NB4 (cell line): Measurements from ENCODE around the gene CEP120.

Source experiments
- DNase-seq: peaks from one replicate; pipeline ENCODE4 v3.0.0; 2010; ENCODE audit warnings: low read depth
- H3K4me3 ChIP-seq: one replicate; pipeline ENCODE4 v1.5.1; 2011; ENCODE audit warnings: mild to moderate bottlenecking, low read depth, low read length, moderate library complexity
- MYC ChIP-seq: IDR thresholded peaks from 2 replicates; pipeline ENCODE4 v1.6.1; 2011; ENCODE audit warnings: low read depth, low read length
- POLR2A ChIP-seq: IDR thresholded peaks from 2 replicates; pipeline ENCODE4 v1.6.1; 2011; ENCODE audit warnings: mild to moderate bottlenecking; ENCODE audit not compliant: insufficient read length; ENCODE audit errors: extremely low read depth
- TF ChIP-seq, protein P1 (sequence below): IDR thresholded peaks from one replicate; pipeline ENCODE4 v1.5.1; 2012; ENCODE audit warnings: low read depth, low read length
- TF ChIP-seq, protein P2 (sequence below): IDR thresholded peaks from 2 replicates; pipeline ENCODE4 v1.6.1; 2011; ENCODE audit warnings: low read depth, low read length

The CEP120 gene

DNA sequence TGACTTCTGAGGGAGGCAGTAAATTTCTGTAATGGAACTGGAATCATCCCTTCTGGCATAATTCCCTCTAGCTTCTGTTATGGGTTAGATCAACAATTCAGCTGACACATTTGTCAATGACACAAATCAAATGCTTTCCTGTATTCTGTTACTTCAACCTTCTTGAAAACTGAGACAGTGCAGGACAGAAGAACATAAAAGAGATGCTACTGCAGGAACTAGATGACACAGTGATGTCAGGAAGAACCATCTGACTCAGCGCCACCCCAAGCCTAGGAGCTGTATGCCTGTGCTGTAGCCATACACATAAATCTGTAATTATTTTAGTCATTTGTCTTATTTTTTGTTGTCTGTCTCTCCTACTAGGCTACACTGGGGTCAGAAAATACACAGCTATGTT, 18.2 kb upstream of the CEP120 start:
- DNase-seq = no peak
- TF ChIP-seq, protein P1, sequence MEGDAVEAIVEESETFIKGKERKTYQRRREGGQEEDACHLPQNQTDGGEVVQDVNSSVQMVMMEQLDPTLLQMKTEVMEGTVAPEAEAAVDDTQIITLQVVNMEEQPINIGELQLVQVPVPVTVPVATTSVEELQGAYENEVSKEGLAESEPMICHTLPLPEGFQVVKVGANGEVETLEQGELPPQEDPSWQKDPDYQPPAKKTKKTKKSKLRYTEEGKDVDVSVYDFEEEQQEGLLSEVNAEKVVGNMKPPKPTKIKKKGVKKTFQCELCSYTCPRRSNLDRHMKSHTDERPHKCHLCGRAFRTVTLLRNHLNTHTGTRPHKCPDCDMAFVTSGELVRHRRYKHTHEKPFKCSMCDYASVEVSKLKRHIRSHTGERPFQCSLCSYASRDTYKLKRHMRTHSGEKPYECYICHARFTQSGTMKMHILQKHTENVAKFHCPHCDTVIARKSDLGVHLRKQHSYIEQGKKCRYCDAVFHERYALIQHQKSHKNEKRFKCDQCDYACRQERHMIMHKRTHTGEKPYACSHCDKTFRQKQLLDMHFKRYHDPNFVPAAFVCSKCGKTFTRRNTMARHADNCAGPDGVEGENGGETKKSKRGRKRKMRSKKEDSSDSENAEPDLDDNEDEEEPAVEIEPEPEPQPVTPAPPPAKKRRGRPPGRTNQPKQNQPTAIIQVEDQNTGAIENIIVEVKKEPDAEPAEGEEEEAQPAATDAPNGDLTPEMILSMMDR = no peak
- TF ChIP-seq MYC (no peak), POLR2A (no peak)
- TF ChIP-seq, protein P2, sequence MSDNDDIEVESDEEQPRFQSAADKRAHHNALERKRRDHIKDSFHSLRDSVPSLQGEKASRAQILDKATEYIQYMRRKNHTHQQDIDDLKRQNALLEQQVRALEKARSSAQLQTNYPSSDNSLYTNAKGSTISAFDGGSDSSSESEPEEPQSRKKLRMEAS = no peak
- no peak overlapping the region for H3K4me3 ChIP-seq

DNA sequence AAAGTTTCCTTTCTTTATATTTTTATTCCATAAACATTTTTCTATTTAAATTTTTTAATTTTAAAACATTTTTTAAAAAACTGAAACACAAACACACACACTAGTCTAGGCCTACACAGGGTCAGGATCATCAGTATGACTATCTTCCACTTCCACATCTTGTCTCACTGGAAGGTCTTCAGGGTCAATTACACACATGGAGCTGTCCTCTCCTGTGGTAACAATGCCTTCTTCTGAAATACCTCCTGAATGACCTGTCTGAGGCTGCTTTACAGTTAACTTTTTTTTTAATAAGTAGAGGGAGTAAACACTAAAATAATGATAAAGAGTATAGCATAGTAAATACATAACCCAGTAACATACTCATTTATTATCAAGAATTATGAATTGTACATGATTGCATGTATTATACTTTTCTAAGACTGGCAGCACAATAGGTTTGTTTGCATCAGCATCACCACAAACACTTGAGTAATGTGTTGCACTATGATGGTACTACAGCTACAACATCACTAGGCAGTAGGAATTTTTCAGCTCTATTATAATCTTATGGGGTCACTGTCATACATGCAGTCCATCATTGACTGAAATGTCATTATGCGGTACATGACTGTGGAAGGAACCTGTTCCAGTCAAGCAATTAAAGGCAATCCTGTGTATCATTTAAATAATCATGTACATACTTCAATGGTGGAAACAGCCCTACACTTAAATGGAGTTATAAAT, 17.4 kb upstream of the CEP120 start:
- TF ChIP-seq, protein P2 = no peak
- TF ChIP-seq POLR2A = no peak
- no peak for DNase-seq
- H3K4me3 ChIP-seq = no peak overlapping the region

DNA sequence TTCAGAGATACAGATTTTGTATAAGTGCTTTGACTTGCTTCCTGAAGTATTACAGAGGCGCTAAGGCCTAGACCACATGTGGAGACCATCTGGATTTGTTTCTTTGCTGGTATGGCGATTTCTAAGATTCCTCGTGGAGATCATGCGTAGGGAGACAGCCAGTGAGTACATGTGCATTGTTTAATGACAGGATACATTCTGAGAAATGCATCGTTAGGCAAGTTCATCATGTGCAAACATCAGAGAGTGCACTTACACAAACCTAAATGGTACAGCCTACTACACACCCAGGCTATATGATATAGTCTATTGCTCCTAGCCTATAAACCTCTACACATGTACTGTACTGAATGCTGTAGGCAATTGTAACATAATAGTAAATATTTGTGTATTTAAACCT, 16.5 kb upstream of the CEP120 start:
- DNase-seq = no peak
- no peak for TF ChIP-seq MYC
- TF ChIP-seq, protein P2 = no peak
- TF ChIP-seq, protein P1 = no peak
- TF ChIP-seq POLR2A = no peak
- no peak overlapping the region for H3K4me3 ChIP-seq

DNA sequence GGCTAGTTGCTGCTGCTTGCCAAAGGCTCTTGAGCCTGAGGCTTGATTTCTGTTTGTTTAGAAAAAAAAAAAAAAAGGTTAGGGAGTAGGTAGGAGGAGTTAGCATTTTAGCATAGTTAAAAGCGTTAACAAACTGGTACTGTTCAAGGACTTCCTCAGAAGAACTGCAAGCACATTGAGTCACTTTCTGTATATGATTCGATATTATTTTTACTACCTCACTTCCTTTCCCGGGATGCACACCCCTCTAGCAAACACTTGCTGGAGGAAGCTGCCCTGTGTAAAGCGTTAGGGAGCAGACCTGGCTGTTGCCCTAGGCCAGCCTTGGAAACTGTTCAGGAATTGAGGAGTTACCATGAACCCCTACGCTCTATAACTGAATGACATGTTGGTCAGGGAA, 15.7 kb upstream of the CEP120 start:
- TF ChIP-seq MYC = no peak
- TF ChIP-seq POLR2A = no peak
- DNase-seq = no peak
- no peak overlapping the region for H3K4me3 ChIP-seq

DNA sequence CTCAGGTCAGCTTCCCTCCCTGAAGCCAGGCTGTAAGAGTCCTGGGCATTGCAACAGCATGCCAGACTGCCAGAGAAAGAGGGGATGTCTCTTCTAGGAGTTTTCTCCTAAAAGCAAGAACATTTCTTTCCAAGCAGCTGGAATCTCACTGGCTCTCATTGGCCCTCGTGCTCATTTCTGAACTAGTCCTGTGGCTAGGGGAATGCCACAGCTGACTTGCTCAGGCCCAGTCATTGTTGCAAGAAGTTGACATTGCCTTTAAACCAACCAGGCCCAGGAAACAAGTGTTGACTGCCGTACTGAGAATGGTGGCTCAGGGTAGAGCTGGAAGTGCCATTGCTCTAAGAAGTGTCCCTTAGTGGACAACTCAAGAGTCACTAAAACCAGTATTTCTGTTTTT, 15.0 kb upstream of the CEP120 start:
- TF ChIP-seq, protein P2 = no peak
- TF ChIP-seq, protein P1 = no peak
- TF ChIP-seq MYC (no peak), POLR2A (no peak)
- no peak for DNase-seq

DNA sequence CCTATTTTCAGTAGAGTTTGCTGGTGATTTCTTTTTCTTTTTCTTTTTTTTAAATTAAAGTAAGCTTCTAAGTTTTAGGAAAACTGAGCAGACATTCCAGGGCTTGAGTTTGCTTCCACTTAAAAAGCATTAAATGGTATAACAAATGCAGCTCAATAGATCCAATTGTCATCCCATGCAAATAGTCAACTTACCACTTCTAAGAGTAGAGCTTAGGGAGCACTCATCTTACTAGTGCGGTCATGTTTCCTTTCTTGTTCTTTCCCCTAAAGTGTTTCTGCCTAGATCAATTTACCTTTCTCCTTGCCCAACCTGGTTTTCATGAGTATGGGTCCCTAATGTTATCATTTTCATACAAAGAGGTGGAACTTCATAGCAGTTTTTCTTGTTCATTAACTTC, 13.0 kb upstream of the CEP120 start:
- DNase-seq = no peak
- TF ChIP-seq MYC = no peak
- TF ChIP-seq, protein P2 = no peak
- TF ChIP-seq POLR2A = no peak
- TF ChIP-seq, protein P1 = no peak
- no peak overlapping the region for H3K4me3 ChIP-seq

More for the DNA sequence above, 15.0 kb upstream of the CEP120 start:
- H3K4me3 ChIP-seq = no peak overlapping the region

DNA sequence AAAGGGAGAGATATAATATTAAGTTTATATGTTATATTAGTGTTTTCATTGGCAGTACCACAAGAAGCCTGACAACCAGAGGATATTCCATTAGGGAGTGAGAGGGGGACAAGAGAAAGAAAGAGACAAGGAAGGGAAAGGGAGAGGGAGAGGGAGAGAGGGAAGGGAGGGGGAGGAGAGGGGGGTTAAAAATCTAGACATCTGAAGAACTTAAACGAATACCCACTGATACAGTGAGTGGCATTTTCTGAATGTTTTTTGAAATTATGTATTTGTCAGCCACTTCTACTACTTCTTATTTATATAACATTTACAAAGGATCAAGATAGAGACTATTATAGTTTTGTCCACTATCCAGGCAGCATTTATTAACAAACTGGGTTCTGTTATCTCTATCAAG, 11.6 kb upstream of the CEP120 start:
- DNase-seq = no peak
- TF ChIP-seq, protein P1 = no peak
- TF ChIP-seq POLR2A = no peak
- no peak for TF ChIP-seq MYC
- TF ChIP-seq, protein P2 = no peak
- H3K4me3 ChIP-seq = no peak overlapping the region
